ENCODE results near the gene DMBT1. TPM values are rescaled to one million over a fixed set of nuclear protein-coding genes. Genes with fewer than 3 reads are reported as not detected.

DMBT1 gene
- total and polyA plus RNA-seq, 4 donors, result 0.03 TPM; not detected in 3

- no peaks in the 10 kb centered on the region for H3K9me3 ChIP-seq (ENCODE audit: control insufficient read depth in 4 of 4, low read length in 3 of 4)
- TF ChIP-seq FOXA1 (IDR thresholded peaks at IDR 0.05) (no peak), ATF3 (IDR thresholded peaks at IDR 0.05) (no peak), FOXA2 (IDR thresholded peaks at IDR 0.05) (no peak), NR2F2 (IDR thresholded peaks at IDR 0.05) (no peak), MAX (IDR thresholded peaks at IDR 0.05) (no peak), RAD21 (IDR thresholded peaks at IDR 0.05) (no peak), HNF4A (conservative IDR thresholded peaks at IDR 0.05) (no peak)
- H3K4me3 ChIP-seq (ENCODE audit: low read depth in 1 of 3, low read length in 3 of 3), result no peak overlapping the region
- H3K27me3 ChIP-seq (ENCODE audit: control insufficient read depth in 4 of 4, insufficient read depth in 4 of 4, low read length in 3 of 4), result peaks cover 0 to 8% (median 0%) of the 10 kb centered on the region in 4 donors
- WGBS, result 62% methylated on average over 2 of the region's 2 CpGs
- no peaks in the 10 kb centered on the region for H3K4me1 ChIP-seq (ENCODE audit: control insufficient read depth in 4 of 4, insufficient read depth in 4 of 4, low read length in 3 of 4)
- no peak overlapping the region for H3K27ac ChIP-seq (ENCODE audit: low read depth in 1 of 2, low read length in 2 of 2)
- no peaks in the 10 kb centered on the region for H3K36me3 ChIP-seq (ENCODE audit: control insufficient read depth in 4 of 4, insufficient read depth in 3 of 4, low read depth in 1 of 4, low read length in 3 of 4)
- DNase-seq (ENCODE audit: low spot score), result no peak
- H3K9ac ChIP-seq (ENCODE audit: low read depth in 1 of 2, low read length in 2 of 2), result no peak overlapping the region
Measured at GRCh38 chr10:122656308-122656705, 95.8 kb downstream of the DMBT1 start.

GRCh38 chr10:122656741-122657140, 96.2 kb downstream of the DMBT1 start:
- 84% methylated on average over 5 of the region's 5 CpGs for WGBS
- no peak overlapping the region for H3K9ac ChIP-seq (ENCODE audit: low read depth in 1 of 2, low read length in 2 of 2)

More at GRCh38 chr10:122656741-122657140, 96.2 kb downstream of the DMBT1 start:
- Histone ChIP-seq H3K36me3 (ENCODE audit: control insufficient read depth in 4 of 4, insufficient read depth in 3 of 4, low read depth in 1 of 4, low read length in 3 of 4) (no peaks in the 10 kb centered on the region), H3K4me1 (ENCODE audit: control insufficient read depth in 4 of 4, insufficient read depth in 4 of 4, low read length in 3 of 4) (no peaks in the 10 kb centered on the region), H3K9me3 (ENCODE audit: control insufficient read depth in 4 of 4, low read length in 3 of 4) (no peaks in the 10 kb centered on the region), H3K27ac (ENCODE audit: low read depth in 1 of 2, low read length in 2 of 2) (no peak overlapping the region), H3K4me3 (ENCODE audit: low read depth in 1 of 3, low read length in 3 of 3) (no peak overlapping the region), H3K27me3 (ENCODE audit: control insufficient read depth in 4 of 4, insufficient read depth in 4 of 4, low read length in 3 of 4) (peaks cover 0 to 8% (median 0%) of the 10 kb centered on the region in 4 donors)
- DNase-seq (ENCODE audit: low spot score), result no peak
- no peak for TF ChIP-seq TAF1 (conservative IDR thresholded peaks at IDR 0.05)
- no peak for TF ChIP-seq ZBTB33 (IDR thresholded peaks at IDR 0.05)
- TF ChIP-seq SP1 (IDR thresholded peaks at IDR 0.05), result no peak
- TF ChIP-seq FOXA1 (IDR thresholded peaks at IDR 0.05), result no peak
- TF ChIP-seq NR2F2 (IDR thresholded peaks at IDR 0.05), result no peak
- no peak for TF ChIP-seq RAD21 (IDR thresholded peaks at IDR 0.05)
- no peak for TF ChIP-seq ATF3 (IDR thresholded peaks at IDR 0.05)
- TF ChIP-seq REST (IDR thresholded peaks at IDR 0.05), result no peak
- TF ChIP-seq HNF4G (IDR thresholded peaks at IDR 0.05), result no peak
- no peak for TF ChIP-seq HNF4A (conservative IDR thresholded peaks at IDR 0.05)
- no peak for TF ChIP-seq RXRA (IDR thresholded peaks at IDR 0.05)
- no peak for TF ChIP-seq MAX (IDR thresholded peaks at IDR 0.05)
- no peak for TF ChIP-seq FOXA2 (IDR thresholded peaks at IDR 0.05)
- TF ChIP-seq JUND (IDR thresholded peaks at IDR 0.05), result no peak
- TF ChIP-seq GABPA (IDR thresholded peaks at IDR 0.05 in 1 of 2, conservative IDR thresholded peaks at IDR 0.05 in 1 of 2), result no peak
- TF ChIP-seq EGR1 (IDR thresholded peaks at IDR 0.05; ENCODE audit: low read depth in 2 of 2), result no peak
- no peak for TF ChIP-seq YY1 (IDR thresholded peaks at IDR 0.05)
- TF ChIP-seq CTCF (IDR thresholded peaks at IDR 0.05; ENCODE audit: low read depth, low read length, missing input control), result no peak

Measured in liver (tissue), 9 donors.